ENCODE results near the gene TBATA.

TBATA gene

DNA sequence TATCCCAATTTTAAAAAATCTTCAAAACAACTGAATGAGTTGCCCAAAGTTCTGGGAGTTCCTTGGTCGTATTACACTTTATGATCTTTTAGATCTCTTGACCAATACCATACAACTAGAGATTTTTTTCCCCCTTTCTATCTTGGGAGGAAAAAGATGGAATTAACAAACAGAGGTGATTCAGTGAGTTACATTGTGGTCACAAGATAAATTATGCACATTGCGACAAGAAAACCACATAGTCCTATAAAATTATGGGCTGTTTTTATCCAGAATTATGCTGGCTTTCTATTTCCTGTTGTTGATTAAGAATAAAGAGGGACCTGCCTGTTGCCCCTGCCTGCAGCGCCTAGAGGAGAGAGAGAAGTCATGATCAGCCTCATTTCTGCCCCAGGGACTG lies 22.4 kb upstream of the TBATA start:
- no peak for DNase-seq (ENCODE audit: low spot score)
- Histone ChIP-seq H3K27ac (no peak overlapping the region), H3K4me3 (no peak overlapping the region)
- TF ChIP-seq, protein P1, sequence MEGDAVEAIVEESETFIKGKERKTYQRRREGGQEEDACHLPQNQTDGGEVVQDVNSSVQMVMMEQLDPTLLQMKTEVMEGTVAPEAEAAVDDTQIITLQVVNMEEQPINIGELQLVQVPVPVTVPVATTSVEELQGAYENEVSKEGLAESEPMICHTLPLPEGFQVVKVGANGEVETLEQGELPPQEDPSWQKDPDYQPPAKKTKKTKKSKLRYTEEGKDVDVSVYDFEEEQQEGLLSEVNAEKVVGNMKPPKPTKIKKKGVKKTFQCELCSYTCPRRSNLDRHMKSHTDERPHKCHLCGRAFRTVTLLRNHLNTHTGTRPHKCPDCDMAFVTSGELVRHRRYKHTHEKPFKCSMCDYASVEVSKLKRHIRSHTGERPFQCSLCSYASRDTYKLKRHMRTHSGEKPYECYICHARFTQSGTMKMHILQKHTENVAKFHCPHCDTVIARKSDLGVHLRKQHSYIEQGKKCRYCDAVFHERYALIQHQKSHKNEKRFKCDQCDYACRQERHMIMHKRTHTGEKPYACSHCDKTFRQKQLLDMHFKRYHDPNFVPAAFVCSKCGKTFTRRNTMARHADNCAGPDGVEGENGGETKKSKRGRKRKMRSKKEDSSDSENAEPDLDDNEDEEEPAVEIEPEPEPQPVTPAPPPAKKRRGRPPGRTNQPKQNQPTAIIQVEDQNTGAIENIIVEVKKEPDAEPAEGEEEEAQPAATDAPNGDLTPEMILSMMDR (IDR thresholded peaks at IDR 0.05) = no peak

DNA sequence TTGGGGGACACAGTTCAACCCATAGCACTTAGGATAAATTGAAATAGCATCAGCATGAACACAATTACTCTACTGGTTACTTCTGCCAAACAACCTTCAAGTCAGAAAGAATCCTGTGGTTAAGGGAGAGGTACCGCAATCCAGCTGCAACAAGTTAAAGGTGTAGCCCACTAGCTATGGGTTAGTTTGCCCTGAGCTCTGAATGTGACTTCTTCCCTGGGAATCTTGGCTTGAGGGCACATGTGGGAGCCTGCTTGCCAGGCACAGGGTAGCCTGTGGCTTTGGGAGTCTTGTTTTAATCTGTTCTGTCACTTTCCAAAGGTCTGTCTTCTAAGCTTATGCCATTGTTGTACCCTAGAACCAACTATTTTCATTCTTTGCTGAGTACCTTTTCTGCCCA lies 21.7 kb upstream of the TBATA start:
- H3K27ac ChIP-seq = no peak overlapping the region
- no peak overlapping the region for H3K4me3 ChIP-seq
- TF ChIP-seq, protein P1 (IDR thresholded peaks at IDR 0.05) = no peak
- DNase-seq (ENCODE audit: low spot score) = no peak

DNA sequence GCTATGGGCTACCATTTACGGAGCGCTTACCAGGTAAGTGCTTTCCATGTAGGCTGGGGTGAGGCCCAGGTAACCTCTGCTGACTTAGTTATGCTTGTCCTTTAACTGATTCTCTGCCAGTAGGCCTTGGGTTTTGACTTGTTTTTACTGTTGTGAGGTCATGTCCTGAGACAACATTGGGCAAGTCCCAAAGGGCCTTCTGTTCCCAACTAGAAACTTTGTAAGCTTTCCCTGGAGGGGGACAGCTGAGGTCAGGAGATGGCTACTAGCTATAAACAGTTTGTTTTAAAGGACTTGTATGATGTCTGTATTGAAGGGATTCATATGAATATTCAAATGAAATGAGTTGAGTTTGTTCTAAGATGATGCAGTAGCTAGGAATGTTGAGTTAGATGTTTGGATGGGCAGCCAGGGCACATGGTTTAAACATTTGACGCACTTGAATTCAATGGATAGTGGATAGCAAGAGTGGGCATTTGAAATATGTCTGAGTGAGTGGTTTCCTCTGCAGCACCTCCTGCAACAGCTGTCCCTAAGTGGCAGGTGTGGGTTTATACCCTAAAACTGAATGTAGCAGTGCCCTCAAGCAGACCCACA lies 20.5 kb upstream of the TBATA start:
- no peak overlapping the region for H3K4me3 ChIP-seq
- TF ChIP-seq, protein P1 (IDR thresholded peaks at IDR 0.05) = no peak
- H3K27ac ChIP-seq = no peak overlapping the region
- DNase-seq (ENCODE audit: low spot score) = no peak

DNA sequence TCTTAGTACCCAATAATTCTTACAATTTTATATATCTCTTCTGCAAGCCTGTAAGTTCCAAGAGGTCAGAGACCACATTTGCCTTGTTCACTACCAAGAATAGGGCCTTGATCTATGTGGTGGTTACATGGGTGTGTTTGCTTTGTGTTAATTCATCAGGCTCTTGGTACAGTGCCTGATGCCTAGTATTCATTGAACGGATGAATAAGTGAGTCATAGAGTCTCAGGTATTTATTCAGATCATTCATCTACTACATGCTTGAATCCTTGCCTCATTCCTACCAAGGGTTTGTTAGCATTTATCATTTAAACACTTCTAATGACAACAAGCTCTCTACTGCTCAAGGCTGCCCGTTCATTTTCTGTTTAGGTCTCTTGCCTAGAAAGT lies 19.2 kb upstream of the TBATA start:
- Histone ChIP-seq H3K27ac (no peak overlapping the region), H3K4me3 (no peak overlapping the region)
- no peak for DNase-seq (ENCODE audit: low spot score)
- TF ChIP-seq, protein P1 (IDR thresholded peaks at IDR 0.05) = no peak

DNA sequence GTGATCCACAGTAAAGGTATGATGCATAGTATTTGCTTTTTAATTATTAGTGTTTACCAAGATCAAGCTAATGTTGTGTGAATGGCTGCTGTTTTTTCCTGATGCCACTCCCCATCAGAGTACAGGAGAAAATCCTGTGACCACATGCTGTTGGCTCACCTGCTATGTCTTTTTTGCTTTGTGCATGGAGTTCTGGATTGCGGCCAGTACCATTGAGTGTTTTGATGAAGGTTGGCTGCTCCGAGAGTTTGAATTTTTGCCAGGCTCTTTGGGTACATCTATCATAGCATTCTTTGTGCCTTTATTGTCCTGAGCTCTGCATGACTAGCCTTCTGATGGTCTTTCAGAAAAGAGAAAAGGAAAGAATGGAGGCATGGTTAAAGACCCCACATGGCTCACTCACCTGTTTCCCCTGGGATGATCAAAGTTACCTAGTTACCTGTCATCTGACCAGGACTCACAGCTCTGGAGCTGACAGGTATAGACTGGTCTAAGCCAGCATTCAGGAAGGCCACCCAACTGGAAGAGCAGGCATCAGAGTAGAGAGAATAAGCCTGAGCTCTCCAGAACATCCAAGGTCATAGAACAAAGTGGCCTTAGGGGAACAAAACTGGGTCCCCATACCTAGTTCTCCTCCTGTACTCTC lies 18.7 kb upstream of the TBATA start:
- Histone ChIP-seq H3K27ac (no peak overlapping the region), H3K4me3 (no peak overlapping the region)

DNA sequence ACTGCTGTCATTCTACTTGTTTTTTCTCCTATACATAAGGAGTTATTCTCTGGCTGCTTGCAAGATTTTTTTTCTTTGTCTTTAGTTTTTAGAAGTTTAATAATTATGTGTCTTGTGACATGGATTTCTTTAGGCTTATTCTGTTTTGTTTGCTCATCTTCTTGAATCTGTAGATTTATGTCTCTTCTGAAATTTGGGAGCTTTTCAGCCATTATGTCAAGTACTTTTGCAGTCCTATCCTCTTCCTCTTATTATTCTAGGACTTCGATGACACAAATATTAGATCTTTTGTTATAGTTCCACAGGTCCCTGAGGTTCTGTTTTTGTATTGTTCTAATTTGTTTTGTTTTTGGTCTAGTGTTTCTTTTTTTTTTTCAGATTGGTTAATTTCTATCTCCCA lies 16.7 kb upstream of the TBATA start:
- Histone ChIP-seq H3K27ac (no peak overlapping the region), H3K4me3 (no peak overlapping the region)
- TF ChIP-seq, protein P1 (IDR thresholded peaks at IDR 0.05) = no peak
- no peak for DNase-seq (ENCODE audit: low spot score)

More for the DNA sequence above, 18.7 kb upstream of the TBATA start:
- TF ChIP-seq, protein P1 (IDR thresholded peaks at IDR 0.05) = no peak
- no peak for DNase-seq (ENCODE audit: low spot score)

DNA sequence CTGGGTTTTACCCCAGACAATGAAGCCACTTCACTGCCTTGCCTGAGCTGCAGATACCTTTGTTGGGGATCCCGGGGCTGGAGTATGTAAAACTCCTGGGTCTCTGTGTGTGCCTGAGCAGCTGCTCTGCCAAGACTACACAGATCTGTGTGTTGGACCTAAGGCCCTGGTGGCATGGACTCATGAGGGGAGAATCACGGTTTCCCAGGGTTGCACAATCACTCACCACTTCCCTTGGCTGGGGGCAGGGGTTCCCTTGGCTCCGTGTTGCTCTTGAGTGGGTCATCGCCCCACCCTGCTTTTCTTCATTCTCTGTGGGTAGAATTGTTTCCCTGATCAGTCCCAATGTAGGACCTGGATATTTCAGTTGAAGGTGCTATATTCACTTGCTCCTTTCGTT lies 13.9 kb upstream of the TBATA start:
- H3K27ac ChIP-seq = no peak overlapping the region
- H3K4me3 ChIP-seq = no peak overlapping the region
- DNase-seq (ENCODE audit: low spot score) = no peak
- TF ChIP-seq, protein P1 (IDR thresholded peaks at IDR 0.05) = no peak
